ENCODE data around the gene USH2A.
"Not testable (repeated sequence)": the region's sequence is repeated elsewhere in the genome, so short reads cannot be mapped to it uniquely, and the experiment has no call there.

The USH2A gene

DNA sequence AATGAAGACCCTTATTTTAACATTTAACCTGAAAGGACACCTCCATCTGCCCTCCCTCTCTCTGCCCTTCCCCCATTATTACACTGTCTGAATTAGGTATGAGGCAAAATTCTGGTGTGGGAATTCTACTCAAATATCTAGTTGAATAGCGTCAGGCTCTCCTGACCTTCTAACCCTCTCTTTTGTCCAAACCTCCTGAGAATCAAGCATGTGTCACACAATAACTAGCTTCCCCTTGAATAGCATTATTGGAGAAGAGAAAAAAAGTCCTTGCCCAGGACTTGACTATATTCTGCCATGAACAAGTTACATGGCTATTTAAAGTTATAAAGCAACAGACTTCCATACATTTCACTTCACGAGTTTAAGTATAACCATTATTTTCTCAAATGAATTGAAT, 35.5 kb downstream of the USH2A start:
- no peak for DNase-seq

DNA sequence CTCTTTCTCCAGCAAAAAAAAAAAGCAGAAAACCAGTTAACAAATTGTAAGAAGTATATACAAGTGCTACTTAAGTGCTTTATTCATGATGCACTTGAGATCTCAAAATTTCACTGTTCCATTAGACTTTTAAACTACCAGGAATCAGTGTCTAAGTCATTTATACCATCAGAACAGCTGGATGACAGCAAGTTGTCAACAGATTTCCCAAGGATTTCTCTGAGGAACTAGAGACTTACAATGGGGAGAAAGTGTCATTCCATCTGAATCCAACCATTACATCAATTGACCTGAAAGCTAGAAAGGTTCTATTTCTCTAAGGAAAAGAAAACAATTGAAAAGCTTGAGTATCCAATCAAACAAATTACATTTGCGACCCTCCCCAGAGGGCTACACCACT, 43.8 kb downstream of the USH2A start:
- DNase-seq: no peak

DNA sequence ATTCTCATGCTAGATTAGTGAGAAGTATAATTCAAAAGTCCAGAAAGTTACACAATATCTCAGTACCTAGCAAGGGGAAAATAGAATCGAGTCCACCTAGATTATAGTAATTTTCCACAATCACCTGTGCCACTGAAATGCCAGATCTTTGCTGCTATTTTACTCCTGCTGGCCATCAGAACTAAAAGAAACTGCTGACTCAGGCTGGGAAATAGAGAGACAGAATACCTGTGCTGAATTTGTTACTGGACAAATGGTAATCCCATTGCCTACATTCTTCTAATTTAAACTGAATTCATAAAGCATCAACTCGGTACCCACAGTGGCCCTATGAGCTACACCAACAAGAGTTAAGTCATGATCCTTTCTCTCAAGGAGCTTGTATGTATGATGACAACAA, 55.0 kb downstream of the USH2A start:
- DNase-seq: no peak

DNA sequence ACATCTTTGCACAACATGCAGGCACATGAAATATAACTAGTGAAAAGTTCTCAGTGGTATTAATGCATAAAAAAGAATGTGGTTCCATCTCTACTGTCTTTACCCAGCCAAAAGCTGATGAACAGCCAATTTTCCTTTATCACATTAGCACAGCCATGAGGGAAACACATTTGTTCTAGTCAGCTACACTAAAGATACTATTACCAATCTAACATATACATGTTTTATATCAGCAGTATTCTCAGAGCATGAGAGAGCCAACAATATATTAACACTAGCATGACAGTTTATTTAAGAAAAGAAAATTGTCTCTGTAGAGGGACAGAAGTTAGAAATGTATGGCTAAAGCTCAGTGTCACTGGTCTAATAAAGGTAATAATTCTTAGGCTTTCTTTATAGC, 56.3 kb downstream of the USH2A start:
- DNase-seq: no peak

DNA sequence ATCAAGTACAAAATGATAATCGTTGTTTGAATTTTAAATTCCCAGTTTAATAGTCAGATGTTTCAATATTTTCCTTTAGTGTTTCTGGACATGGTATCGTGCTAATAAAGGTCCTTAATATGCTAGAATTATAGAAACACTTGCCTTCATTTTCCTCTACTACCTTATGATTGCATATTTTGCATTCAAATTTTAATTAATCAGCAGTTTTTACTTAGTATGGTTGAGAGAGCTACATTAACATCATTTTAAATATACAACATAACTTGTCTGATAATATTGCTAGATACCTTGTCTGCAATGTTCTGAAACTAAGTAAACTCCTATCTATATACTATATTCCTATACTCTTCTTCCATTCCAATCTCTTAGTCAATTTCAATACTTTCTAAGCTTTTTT, 66.3 kb downstream of the USH2A start:
- DNase-seq: no peak

DNA sequence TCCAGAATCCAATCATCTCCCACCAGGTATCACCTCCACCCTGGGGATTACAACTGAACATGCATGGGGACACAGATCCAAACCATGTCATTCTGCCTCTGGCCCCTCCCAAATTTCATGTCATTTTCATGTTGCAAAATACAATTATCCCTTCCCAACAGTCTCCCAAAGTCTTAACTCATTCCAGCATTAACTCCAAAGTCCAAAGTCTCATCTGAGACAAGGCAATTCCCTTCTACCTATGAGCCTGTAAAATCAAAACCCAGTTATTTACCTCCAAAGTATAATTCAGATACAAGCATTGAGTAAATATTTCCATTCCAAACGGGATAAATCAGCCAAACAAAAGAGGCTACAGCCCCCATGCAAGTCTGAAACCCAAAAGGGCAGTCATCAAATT, 73.1 kb downstream of the USH2A start:
- no peak for DNase-seq

DNA sequence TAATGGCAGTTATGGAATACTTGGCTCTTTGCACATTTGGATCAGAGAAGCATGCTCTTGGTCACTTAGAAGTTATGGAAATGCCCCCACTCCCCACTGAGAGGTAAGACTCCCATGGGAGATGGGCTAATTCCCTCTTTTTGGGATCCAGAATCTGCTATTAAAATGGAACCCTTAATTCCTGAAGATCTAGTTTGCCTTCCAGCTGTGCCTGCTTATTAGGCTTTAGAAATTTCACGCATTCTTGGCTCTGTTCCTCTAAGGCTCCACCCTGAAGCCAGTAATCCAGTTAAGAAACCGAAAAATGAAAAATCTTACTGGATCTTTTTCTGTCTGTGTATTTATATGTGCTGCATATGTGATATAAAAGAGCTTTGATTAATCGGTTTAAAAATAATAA, 76.7 kb downstream of the USH2A start:
- DNase-seq: no peak

DNA sequence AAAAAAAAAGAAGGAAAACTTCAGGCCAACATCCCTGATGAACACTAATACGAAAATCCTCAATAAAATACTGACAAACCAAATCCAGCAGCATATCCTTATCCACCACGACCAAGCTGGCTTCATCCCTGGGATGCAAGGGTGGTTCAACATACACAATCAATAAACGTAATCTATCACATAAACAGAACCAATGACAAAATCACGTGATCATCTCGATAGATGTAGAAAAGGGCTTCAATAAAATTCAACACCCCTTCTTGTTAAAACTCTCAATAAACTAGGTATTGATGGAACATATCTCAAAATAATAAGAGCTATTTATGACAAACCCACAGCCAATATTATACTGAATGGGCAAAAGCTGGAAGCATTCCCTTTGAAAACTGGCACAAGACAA, 82.7 kb downstream of the USH2A start:
- not testable (repeated sequence) for DNase-seq

DNA sequence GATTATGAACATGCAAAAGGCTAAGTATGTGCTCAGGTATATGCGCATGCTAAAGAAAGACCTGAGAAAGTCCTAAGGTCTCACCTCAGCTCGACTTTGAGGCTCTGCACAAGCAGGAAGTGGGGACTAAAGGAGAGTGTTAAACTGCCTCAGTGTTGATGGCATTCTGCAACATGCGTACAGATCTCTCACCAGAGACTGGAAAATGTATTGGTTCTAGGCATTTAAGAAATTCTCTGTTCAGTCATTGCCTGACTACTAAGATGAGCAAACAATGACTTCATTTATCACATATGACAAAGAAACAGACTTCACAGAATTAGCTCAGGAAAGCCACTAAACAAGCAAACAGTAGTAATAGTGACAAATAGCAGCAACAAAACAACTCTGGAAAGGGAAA, 90.8 kb downstream of the USH2A start:
- DNase-seq: no peak

DNA sequence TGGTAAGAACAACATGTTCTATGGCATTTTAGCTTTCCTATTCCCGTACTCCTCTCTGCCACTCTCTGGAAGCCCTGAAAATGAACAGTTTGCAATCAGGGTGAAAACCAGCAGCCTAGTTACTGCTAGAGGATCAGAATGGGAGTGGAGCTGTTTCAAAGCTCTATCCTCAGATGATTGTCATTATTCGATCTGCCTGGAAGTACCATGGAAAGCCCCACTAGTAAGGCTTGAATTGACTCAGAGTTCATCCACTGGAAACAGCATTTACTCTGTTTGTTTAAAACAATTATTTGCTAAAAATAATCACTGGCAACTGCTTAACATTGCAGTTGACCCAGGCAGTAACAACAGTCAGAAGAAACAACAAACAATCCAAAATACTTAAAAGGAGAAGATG, 91.2 kb downstream of the USH2A start:
- DNase-seq: no peak

DNA sequence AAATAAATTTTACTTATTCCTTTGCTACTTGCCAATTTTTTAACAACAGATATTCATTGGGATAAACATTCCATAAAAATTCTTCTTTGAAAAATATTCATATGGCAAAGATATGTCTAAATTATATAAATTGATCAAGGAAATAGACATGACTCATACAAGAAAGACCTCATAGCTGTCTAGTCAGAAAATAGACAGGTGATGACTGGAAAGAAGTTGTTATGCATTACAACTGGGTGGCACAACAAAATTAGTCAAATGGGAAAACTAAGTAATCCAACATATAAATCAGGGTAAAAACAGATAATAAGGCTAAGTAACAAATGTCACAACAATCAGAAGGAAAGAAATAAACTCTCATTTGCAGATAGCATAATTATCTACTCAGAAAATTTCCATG, 92.0 kb downstream of the USH2A start:
- no peak for DNase-seq

DNA sequence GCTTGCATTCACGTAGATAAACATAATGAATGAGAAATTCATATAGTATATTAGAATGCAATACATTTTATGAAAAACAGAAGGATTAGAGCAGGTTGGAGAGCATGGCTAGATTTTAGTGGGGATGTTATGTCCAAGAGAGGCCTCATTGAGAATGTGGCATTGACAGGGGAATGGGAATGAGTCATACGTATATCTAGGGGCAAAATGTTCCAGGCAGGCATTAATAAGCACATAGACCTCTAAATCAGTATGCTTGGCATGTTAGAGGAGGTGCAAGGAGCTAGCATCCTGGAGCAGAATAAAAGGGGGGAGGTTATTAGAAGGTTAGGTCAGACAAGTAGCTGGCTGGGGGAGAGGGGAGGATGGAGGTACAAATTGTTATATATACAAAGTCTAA, 93.0 kb downstream of the USH2A start:
- DNase-seq: no peak

DNA sequence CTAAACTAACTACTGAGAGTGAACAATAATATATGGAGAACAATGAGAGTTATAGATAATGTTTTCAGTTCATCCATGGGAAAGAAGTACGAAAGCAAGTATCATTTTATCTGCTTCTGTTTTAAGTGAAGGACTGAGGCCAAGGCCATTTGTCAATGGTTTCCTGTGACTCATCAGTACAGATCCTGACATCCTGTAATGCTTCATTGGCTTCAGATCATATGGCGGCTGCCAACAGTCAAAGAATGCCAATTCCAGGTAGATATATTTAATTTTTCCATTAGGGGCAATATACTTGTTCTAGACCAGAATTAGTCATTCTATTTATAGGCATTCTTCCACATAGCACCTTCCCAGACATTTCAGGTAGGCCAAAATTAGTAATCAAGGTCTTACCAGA, 97.3 kb downstream of the USH2A start:
- DNase-seq: no peak

DNA sequence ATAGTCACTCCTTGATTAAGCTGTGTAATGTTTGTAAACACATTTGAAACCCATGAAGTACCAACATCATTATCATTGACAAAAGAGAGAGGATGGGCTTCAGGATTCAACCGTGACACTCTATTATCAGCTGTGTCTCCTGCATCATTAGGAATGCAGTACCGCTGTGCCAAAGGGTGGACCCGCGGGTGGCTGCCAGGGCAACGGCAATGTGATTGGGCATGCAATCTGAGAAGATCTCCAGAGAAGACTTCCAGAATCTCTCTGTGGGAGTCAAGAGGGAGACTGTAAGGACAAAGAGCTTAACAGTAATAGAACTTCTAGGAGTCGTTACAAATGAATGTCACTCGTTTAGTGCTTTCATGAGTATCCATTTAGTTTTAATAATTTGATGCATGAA, 97.9 kb downstream of the USH2A start:
- DNase-seq: no peak

DNA sequence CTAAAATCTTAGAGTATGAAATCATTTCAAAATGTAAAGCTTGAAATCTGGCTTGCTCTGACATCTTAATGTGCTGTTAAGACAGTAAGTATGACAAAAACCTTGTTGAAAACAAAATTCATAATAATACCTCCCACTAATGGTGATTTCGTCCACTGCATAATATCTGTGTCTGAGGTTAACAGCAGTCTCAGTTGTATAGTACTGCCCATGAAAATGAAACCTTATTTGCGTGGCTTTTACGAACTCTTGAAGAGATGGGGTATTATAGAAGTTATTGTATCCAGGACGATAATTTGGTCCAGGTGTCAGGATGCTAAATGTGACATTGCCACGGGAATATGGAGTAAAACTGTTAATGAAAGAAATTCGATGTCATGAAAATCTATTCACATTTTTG, 99.9 kb downstream of the USH2A start:
- no peak for DNase-seq

DNA sequence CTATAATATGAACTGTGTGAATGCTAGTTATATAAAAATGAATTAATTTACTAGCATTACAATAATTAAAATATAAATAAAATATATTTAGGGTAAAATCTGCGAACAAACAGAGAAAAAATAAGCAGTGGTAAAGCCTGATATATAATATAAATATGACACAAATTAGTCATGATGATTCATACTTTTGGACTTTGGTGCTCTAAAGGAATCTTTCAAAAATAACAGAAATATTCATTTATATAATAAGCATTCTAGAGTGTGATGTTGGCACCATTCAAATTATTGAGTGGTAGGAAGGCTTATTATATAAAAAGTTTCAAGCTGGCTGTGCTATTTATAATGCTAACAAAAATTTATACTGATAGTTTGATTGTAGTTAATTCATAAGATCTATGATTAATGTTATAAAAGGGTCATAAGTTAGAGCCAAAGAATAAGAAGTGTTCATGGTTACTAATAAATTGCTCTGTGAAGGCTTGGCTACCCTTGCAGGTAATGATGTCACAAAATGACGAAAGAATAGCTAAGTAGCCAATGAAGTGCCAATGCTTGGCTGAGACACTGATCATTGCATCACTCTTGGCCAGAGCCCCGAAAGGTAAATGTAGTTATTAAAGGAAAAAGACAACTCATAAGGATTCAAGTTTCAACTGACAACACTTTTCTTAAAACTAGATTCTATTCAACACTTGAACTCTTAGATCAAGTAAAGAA, 108.7 kb downstream of the USH2A start:
- DNase-seq: no peak

DNA sequence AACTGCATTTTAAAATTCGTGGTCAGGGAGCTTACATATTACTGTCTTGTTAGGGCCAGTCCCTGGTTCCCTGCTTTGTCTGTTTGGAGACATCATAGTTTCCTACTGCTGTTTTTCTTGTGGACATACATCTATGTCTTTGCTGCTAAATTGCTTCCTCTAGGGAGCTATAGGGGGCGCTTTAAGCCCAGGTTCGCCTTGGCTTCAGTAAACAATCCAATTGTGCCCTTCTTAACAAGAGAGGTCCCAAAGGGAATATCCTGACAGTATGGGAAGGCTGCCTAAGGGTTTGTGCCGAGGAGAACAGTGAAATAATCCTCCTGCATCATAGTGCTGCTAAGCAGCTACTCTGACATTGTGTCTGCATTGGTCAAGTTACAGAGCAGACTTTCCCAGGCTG, 112.5 kb downstream of the USH2A start:
- DNase-seq: no peak

DNA sequence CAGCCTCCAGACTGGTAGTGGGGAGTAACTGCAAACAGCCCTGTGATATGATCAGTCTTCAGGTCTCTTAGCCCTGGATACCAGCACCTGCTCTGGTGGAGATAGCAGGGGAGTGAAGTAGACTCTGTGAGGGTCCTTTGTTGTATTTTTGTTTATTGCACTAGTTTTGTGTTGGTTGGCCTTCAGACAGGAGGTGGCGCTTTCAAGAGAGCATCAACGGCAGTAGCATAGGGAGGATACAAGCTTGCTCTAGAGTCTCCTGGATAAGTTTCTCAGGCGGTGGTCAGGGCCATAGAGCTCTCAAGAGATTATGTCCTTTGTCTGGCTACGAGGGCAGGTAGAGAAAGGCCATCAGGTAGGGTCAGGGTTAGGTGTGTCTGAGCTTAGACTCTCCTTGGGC, 116.4 kb downstream of the USH2A start:
- DNase-seq: no peak

DNA sequence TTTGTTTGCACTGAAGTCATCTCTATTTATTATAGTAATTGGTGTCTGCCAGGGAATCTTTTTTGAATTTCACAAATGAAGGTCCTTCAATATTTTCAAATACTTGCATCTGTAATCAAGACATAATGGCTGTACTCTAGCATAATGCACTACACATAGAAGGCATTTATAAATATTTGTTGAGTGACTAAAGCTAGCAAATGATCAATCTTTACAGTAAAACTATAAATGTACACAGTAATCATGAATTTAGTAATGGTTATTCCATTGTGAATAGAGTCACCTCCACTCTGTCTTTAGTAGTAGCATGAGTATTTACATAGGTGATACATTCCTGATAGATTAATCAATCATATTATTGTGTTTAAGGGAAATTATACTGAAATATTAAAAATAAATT, 119.6 kb downstream of the USH2A start:
- DNase-seq: no peak

DNA sequence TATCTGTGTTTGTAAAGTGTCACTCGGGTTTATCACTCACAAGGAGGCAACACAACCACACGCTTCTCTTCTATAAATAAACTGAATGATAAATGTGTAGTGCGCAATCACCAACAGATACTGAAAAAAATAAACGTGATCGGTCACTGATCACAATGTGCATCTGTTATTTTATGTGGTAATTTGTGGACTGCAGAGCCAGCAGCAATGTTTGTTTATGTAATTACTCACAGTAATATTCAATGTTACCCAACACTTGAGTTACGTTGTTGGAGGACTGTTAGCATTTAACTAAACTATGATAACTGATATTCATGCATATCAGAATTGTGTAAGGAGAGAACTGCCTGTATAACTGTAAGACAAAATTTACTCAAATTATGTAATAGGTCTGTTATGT, 129.6 kb downstream of the USH2A start:
- no peak for DNase-seq

DNA sequence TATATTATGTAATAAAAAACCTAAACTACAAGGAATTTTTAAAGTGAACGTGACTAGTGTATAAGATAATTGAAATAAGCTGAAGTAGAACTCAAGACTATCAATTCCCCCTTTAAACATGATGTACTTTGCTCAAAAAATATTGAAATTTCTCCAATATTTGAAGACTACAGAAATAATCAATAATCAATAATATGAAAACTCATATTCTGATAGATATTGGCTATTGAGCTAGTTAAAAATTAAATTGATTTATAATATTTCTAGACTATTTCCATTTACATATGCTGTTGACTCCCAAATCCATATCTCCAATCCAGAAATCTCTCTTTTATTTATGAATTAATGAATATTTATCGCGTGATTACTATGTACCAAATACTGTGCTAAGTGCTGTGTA, 133.2 kb downstream of the USH2A start:
- DNase-seq: no peak

DNA sequence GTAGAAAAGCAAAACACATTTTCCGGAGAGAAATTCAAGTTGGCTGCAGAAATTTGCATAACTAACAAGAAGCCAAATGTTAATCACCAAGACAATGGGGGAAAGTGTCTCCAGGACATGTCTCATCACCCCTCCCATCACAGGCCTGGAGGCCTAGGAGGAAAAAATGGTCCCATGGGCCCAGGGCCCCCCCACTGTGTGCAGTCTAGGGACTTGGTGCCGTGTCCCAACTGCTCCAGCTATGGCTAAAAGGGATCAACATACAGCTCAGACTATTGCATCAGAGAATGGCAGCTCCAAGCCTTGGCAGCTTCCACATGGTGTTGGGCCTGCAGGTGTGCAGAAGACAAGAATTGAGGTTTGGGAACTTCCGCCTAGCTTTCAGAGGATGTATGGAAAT, 138.2 kb downstream of the USH2A start:
- DNase-seq: no peak

DNA sequence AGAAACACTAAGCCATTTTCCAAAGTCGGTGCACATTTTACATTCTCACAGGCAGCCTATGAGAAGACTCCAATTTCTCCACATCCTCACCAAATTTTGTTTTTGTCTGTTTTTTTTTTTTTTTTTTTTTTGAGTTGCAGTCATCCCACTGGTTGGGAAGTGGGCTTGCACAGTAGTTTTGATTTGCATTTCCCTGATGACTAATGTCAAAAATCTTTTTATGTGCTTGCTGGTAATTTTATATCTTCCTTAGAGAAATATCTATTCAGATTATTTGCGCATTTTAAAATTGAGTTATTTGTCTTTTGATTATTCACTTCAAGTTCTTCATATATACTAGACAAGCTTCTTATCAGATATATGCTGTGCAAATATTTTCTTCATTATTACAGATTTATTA, 141.5 kb downstream of the USH2A start:
- no peak for DNase-seq

DNA sequence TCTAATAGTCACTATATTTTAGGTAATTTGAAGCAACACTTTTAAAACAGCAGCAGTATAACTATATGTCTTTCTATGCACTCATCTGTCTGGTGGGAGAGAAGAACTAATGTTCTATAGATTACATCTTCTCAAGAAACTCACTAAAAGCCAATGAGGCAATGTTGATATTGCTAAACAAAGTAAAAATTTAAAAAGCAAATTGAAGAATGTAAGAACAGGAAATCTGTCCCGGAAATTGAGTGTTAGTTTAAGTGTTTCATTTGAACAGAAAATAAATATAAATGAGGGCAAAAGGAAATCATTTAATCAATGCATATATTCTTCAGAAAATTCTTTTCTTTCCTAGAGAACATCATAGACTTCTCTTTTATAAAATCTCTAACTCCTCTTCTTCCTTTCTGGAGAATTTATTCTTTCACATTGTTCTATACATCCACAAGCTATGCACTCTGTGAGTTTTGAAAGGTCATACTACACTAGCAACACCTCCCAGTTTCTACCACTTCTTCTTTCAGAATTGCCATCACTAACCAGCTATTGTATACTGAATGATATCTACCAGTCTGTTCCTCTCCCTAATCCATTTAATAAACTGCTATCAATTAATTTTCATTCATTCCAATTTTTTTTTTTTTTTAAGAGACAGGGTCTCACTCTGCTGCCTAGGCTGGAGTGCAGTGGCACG, 153.0 kb downstream of the USH2A start:
- no peak for DNase-seq

DNA sequence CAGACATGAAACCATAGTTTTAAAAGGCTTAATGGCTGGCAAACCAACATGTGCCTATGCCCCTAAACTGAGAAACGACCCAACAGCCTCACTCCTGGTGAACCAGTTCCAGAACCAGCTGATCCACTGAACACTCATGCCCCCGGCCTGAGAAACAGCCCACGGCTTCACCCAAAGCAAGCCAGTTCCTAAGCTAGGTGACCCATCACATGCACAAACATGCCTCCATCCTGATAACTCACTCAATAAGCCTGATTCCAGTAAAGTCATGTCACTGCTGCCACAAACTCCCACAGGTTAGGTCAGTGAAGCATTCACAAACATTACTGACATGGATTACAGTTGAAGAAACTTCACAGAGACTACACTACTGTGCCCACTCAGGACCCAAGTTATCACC, 161.6 kb downstream of the USH2A start:
- no peak for DNase-seq

Data from activated effector memory CD4-positive, alpha-beta T cell treated with anti-CD3 and anti-CD28 coated beads, Interleukin-2, amount 50 U/mL, for 16 hours (primary cell).